GM23338 (cell line): Measurements from ENCODE around the gene GABRE. TPM values are rescaled to one million over a fixed set of nuclear protein-coding genes. Genes with fewer than 3 reads are reported as not detected.

ENCODE experiments used
- ATAC-seq: fragments of 200-7000 bp; cut with Tn5 transposase; 3 replicates; pipeline ENCODE4 v1.9.1; 2020
- DNase-seq: peaks from one replicate; pipeline ENCODE4 v3.0.0-alpha.2; 2015; ENCODE audit warnings: low spot score
- H2AFZ ChIP-seq: fragments of 200-600 bp; sonication (generic); 2 replicates; pipeline ENCODE4 v1.8.0; 2016; ENCODE audit warnings: antibody characterized with exemption, mild to moderate bottlenecking, moderate library complexity
- H3F3A ChIP-seq: fragments of 200-600 bp; sonication (generic); replicated peaks from 2 replicates; pipeline ENCODE4 v1.8.0; 2017; ENCODE audit warnings: antibody characterized with exemption, mixed run types, low read depth
- H3K27ac ChIP-seq: fragments of 200-600 bp; sonication (generic); 2 replicates; pipeline ENCODE4 v1.6.1; 2016; ENCODE audit warnings: low read depth
- H3K27me3 ChIP-seq: fragments of 200-600 bp; sonication (generic); 2 replicates; pipeline ENCODE4 v1.8.0; 2016; ENCODE audit warnings: mild to moderate bottlenecking, mixed run types, moderate library complexity; ENCODE audit not compliant: insufficient read depth
- H3K36me3 ChIP-seq: fragments of 200-600 bp; sonication (generic); 2 replicates; pipeline ENCODE4 v1.8.0; 2016; ENCODE audit warnings: mild to moderate bottlenecking; ENCODE audit not compliant: insufficient read depth
- H3K4me1 ChIP-seq: fragments of 200-600 bp; sonication (generic); 2 replicates; pipeline ENCODE4 v1.8.0; 2016; ENCODE audit warnings: mild to moderate bottlenecking, moderate library complexity; ENCODE audit not compliant: insufficient read depth
- H3K4me2 ChIP-seq: fragments of 200-600 bp; sonication (generic); 2 replicates; pipeline ENCODE4 v1.7.1; 2017; ENCODE audit warnings: mixed run types
- H3K4me3 ChIP-seq: fragments of 200-600 bp; sonication (generic); 2 replicates; pipeline ENCODE4 v1.6.1; 2016; ENCODE audit warnings: mixed run types
- H3K79me2 ChIP-seq: fragments of 200-600 bp; sonication (generic); replicated peaks from 2 replicates; pipeline ENCODE4 v1.8.0; 2017; ENCODE audit warnings: mild to moderate bottlenecking; ENCODE audit not compliant: insufficient read depth
- H3K9me2 ChIP-seq: fragments of 200-600 bp; sonication (generic); 2 replicates; pipeline ENCODE4 v1.8.0; 2017; ENCODE audit not compliant: insufficient read depth
- H4K20me1 ChIP-seq: fragments of 200-600 bp; sonication (generic); replicated peaks from 2 replicates; pipeline ENCODE4 v1.8.0; 2017; ENCODE audit warnings: mild to moderate bottlenecking; ENCODE audit not compliant: insufficient read depth
- H3K27ac Mint-ChIP-seq: 2 replicates; pipeline ENCODE4 v1.8.0; 2020; ENCODE audit warnings: inconsistent platforms, mild to moderate bottlenecking, moderate library complexity, mixed read lengths
- H3K27me3 Mint-ChIP-seq: 3 replicates; pipeline ENCODE4 v1.8.0; 2022; ENCODE audit warnings: low read depth, mild to moderate bottlenecking, moderate library complexity, mixed read lengths, inconsistent platforms; ENCODE audit not compliant: insufficient read depth, poor library complexity
- H3K36me3 Mint-ChIP-seq: 3 replicates; pipeline ENCODE4 v1.8.0; 2021; ENCODE audit warnings: low read depth, mild to moderate bottlenecking, inconsistent platforms, moderate library complexity, mixed read lengths
- H3K4me1 Mint-ChIP-seq: 3 replicates; pipeline ENCODE4 v1.8.0; 2020; ENCODE audit warnings: mild to moderate bottlenecking, inconsistent platforms, mixed read lengths
- H3K4me3 Mint-ChIP-seq: 3 replicates; pipeline ENCODE4 v1.8.0; 2021; ENCODE audit warnings: moderate library complexity, mild to moderate bottlenecking, inconsistent platforms, mixed read lengths
- H3K9me3 Mint-ChIP-seq: 3 replicates; pipeline ENCODE4 v1.8.0; 2020; ENCODE audit warnings: moderate library complexity, mild to moderate bottlenecking, inconsistent platforms, mixed read lengths
- EZH2 ChIP-seq: fragments of 200-600 bp; sonication (generic); IDR thresholded peaks from one replicate; pipeline ENCODE4 v1.8.0; 2017; ENCODE audit warnings: antibody characterized with exemption, mild to moderate bottlenecking, low read depth; ENCODE audit not compliant: unreplicated experiment
- EZH2phosphoT487 ChIP-seq: fragments of 200-600 bp; sonication (generic); IDR thresholded peaks from one replicate; pipeline ENCODE4 v1.8.1; 2018; ENCODE audit warnings: antibody characterized with exemption; ENCODE audit not compliant: unreplicated experiment
- NANOG ChIP-seq: IDR thresholded peaks from 2 replicates; pipeline ENCODE4 v1.6.1; 2016; ENCODE audit warnings: antibody characterized with exemption, borderline replicate concordance
- POLR2AphosphoS5 ChIP-seq: IDR thresholded peaks from 2 replicates; pipeline ENCODE4 v1.6.1; 2016; ENCODE audit warnings: antibody characterized with exemption, low read depth
- STAT1 ChIP-seq: IDR thresholded peaks from one replicate; pipeline ENCODE4 v1.6.1; 2016; ENCODE audit warnings: antibody characterized with exemption; ENCODE audit not compliant: unreplicated experiment
- ZNF114 ChIP-seq: fragments of 250-450 bp; sonication (Bioruptor Pico); IDR thresholded peaks from 2 replicates; pipeline ENCODE4 v1.5.0; 2020; ENCODE audit warnings: mild to moderate bottlenecking, moderate library complexity
- ZNF331 ChIP-seq: fragments of 250-450 bp; sonication (Bioruptor Pico); IDR thresholded peaks from 2 replicates; pipeline ENCODE4 v1.5.0; 2020; ENCODE audit warnings: low read depth, mild to moderate bottlenecking, moderate library complexity
- polyA plus RNA-seq: library from polyadenylated mRNA; unstranded; fragments of >200 nt; fragmentation: Nextera tagmentation; extraction: Ambion mirVana; gene quantifications from 2 replicates; pipeline ENCODE4 v1.2.1, GENCODE V29; 2016
- total RNA-seq: library from RNA; depleted of rRNA; stranded (reverse); fragments of >200 nt; shearing (Covaris generic); gene quantifications from 2 replicates; pipeline ENCODE4 v1.2.3, GENCODE V29; 2014
- TF ChIP-seq, protein P1 (sequence below): IDR thresholded peaks from one replicate; pipeline ENCODE4 v1.6.1; 2018; ENCODE audit warnings: antibody characterized with exemption; ENCODE audit not compliant: unreplicated experiment
- TF ChIP-seq, protein P2 (sequence below), 2 experiments: fragments of 200-600 bp in 1 of 2; sonication (generic) in 1 of 2; conservative IDR thresholded peaks; 2 replicates each; pipeline versions ENCODE4 v1.5.1 to v1.6.1; 2016 to 2017; ENCODE audit warnings: antibody characterized with exemption in 2 of 2, low read depth in 2 of 2, mild to moderate bottlenecking in 2 of 2, moderate library complexity in 1 of 2

Gene GABRE
- total and polyA plus RNA-seq, 2 experiments from 2014 or later = 4.9 to 8.3 TPM

DNA sequence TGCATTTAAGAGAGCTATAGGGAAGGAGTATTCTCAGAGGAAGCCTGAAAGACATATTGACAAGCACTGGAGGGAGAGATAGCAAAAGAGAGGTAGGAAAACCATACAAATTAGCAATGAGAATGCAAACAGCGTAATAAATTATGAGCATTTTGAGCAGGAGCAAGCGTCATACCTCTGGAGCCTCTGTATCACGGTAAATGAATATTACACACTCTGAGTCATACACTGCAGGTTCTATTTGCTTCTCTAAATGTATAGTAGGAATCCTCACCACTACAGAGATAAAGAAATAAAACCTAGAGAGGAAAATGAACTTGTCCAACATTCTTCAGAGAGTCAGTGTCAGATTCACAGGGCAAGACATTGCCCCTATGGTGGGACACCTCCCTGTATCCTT lies 46.4 kb upstream of the GABRE start (continued):
- TF ChIP-seq EZH2phosphoT487 (no peak), STAT1 (no peak), NANOG (no peak), ZNF331 (CRISPR knock-in tag) (no peak), ZNF114 (CRISPR knock-in tag) (no peak), EZH2 (no peak)
- TF ChIP-seq, protein P1, sequence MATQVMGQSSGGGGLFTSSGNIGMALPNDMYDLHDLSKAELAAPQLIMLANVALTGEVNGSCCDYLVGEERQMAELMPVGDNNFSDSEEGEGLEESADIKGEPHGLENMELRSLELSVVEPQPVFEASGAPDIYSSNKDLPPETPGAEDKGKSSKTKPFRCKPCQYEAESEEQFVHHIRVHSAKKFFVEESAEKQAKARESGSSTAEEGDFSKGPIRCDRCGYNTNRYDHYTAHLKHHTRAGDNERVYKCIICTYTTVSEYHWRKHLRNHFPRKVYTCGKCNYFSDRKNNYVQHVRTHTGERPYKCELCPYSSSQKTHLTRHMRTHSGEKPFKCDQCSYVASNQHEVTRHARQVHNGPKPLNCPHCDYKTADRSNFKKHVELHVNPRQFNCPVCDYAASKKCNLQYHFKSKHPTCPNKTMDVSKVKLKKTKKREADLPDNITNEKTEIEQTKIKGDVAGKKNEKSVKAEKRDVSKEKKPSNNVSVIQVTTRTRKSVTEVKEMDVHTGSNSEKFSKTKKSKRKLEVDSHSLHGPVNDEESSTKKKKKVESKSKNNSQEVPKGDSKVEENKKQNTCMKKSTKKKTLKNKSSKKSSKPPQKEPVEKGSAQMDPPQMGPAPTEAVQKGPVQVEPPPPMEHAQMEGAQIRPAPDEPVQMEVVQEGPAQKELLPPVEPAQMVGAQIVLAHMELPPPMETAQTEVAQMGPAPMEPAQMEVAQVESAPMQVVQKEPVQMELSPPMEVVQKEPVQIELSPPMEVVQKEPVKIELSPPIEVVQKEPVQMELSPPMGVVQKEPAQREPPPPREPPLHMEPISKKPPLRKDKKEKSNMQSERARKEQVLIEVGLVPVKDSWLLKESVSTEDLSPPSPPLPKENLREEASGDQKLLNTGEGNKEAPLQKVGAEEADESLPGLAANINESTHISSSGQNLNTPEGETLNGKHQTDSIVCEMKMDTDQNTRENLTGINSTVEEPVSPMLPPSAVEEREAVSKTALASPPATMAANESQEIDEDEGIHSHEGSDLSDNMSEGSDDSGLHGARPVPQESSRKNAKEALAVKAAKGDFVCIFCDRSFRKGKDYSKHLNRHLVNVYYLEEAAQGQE = no peak

DNA sequence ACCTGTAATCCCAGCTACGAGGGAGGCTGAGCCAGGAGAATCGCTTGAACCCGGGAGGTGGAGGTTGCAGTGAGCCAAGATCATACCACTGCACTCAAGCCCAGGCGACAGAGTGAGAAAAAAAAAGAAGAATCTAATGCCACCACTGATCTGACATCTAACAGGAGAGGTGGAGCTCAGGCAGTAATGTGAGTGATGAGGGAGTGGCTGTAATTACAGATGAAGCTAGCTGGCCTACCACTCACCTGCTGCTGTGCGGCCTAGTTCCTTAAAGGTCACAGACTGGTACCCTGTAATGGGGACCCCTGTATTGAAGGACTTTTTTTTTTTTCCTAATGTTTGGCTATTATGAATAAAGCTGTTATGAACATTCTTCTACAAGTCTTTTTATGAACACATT lies 25.3 kb upstream of the GABRE start:
- no peaks in the 10 kb centered on the region for H3K4me1 Mint-ChIP-seq
- no peak for ATAC-seq
- H4K20me1 ChIP-seq = no peaks in the 10 kb centered on the region

More for the DNA sequence above, 25.3 kb upstream of the GABRE start:
- Histone ChIP-seq H3K4me2 (no peak overlapping the region), H3K79me2 (no peaks in the 10 kb centered on the region), H3F3A (no peaks in the 10 kb centered on the region), H3K4me1 (no peaks in the 10 kb centered on the region), H3K9me2 (no peaks in the 10 kb centered on the region), H3K27me3 (no peaks in the 10 kb centered on the region), H3K27ac (no peak overlapping the region), H2AFZ (no peak overlapping the region), H3K36me3 (no peaks in the 10 kb centered on the region), H3K4me3 (no peak overlapping the region)
- no peak overlapping the region for H3K4me3 Mint-ChIP-seq
- no peak for DNase-seq
- H3K9me3 Mint-ChIP-seq = peaks cover 3% of the 10 kb centered on the region; the same call in 2 of the 3 replicates
- H3K27ac Mint-ChIP-seq = no peak overlapping the region
- H3K27me3 Mint-ChIP-seq = no peaks in the 10 kb centered on the region
- TF ChIP-seq NANOG (no peak), STAT1 (no peak), POLR2AphosphoS5 (no peak), ZNF114 (CRISPR knock-in tag) (no peak)
- TF ChIP-seq, protein P2, sequence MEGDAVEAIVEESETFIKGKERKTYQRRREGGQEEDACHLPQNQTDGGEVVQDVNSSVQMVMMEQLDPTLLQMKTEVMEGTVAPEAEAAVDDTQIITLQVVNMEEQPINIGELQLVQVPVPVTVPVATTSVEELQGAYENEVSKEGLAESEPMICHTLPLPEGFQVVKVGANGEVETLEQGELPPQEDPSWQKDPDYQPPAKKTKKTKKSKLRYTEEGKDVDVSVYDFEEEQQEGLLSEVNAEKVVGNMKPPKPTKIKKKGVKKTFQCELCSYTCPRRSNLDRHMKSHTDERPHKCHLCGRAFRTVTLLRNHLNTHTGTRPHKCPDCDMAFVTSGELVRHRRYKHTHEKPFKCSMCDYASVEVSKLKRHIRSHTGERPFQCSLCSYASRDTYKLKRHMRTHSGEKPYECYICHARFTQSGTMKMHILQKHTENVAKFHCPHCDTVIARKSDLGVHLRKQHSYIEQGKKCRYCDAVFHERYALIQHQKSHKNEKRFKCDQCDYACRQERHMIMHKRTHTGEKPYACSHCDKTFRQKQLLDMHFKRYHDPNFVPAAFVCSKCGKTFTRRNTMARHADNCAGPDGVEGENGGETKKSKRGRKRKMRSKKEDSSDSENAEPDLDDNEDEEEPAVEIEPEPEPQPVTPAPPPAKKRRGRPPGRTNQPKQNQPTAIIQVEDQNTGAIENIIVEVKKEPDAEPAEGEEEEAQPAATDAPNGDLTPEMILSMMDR (conservative IDR thresholded peaks at IDR 0.05; ENCODE audit: low read depth in 2 of 2) = no peak
- no peaks in the 10 kb centered on the region for H3K36me3 Mint-ChIP-seq
